Activated naive CD8-positive, alpha-beta T cell (primary cell): Measurements from ENCODE around the gene SMR3B.

ENCODE experiments used
- H3K27ac Mint-ChIP-seq: one replicate; pipeline ENCODE4 v1.8.0; 2021; ENCODE audit warnings: mixed read lengths
- H3K27me3 Mint-ChIP-seq: one replicate; pipeline ENCODE4 v1.8.0; 2021; ENCODE audit warnings: mixed read lengths
- H3K36me3 Mint-ChIP-seq: one replicate; pipeline ENCODE4 v1.8.0; 2021; ENCODE audit warnings: mixed read lengths
- H3K4me1 Mint-ChIP-seq: one replicate; pipeline ENCODE4 v1.8.0; 2021; ENCODE audit warnings: low read depth, mixed read lengths
- H3K4me3 Mint-ChIP-seq: one replicate; pipeline ENCODE4 v1.8.0; 2021; ENCODE audit warnings: mild to moderate bottlenecking, mixed read lengths
- H3K9me3 Mint-ChIP-seq: one replicate; pipeline ENCODE4 v1.8.0; 2021; ENCODE audit warnings: low read depth, mixed read lengths

SMR3B gene

DNA sequence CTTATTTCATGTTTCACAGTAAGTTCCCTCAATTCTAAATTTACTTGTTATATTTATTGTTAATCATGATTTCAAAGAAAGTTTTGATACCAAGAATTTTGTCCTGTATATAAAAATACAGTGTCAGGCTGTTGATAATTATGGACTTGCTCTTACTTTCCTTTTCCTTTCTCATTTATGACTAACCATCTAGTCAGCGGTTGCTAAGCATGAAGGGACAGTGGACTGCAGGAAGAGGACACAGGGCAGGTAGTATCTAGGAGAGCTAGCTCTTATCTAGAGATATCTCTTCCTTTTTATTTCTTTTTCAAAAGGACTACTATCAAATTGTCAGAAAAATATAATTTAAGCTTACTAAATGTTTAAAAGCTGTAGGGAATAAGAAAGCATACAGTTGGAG, 16.4 kb downstream of the SMR3B start:
- H3K36me3 Mint-ChIP-seq = no peaks in the 10 kb centered on the region
- H3K4me3 Mint-ChIP-seq = no peak overlapping the region
- H3K27ac Mint-ChIP-seq = no peak overlapping the region
- no peaks in the 10 kb centered on the region for H3K4me1 Mint-ChIP-seq
- H3K27me3 Mint-ChIP-seq = peaks cover 2% of the 10 kb centered on the region
- no peaks in the 10 kb centered on the region for H3K9me3 Mint-ChIP-seq

DNA sequence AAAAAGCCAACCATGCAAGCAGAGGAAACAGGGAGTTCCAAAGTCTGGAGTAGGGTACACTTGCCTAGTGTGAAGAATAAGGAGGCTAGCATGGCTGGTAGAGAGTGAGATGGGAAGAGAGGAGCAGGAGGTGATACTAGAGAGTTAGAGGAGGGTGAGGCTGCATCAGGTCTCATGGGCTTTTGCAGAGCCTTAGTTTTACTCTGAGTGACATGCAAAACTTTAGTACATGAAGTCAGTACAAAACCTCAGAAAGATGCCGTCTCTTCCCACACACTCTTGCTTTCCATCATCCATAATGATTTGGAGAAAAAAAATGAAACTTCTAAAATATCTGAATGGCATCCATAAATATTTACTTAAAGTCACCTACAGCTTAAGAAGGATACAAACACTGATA, 19.8 kb downstream of the SMR3B start:
- no peaks in the 10 kb centered on the region for H3K36me3 Mint-ChIP-seq
- no peaks in the 10 kb centered on the region for H3K4me1 Mint-ChIP-seq
- peaks cover 2% of the 10 kb centered on the region for H3K27me3 Mint-ChIP-seq
- H3K4me3 Mint-ChIP-seq = no peak overlapping the region
- H3K27ac Mint-ChIP-seq = no peak overlapping the region
- H3K9me3 Mint-ChIP-seq = no peaks in the 10 kb centered on the region

- Mint-ChIP-seq H3K27me3 (peaks cover 2% of the 10 kb centered on the region), H3K4me1 (no peaks in the 10 kb centered on the region), H3K9me3 (peaks cover 5% of the 10 kb centered on the region), H3K4me3 (no peak overlapping the region), H3K27ac (no peak overlapping the region), H3K36me3 (no peaks in the 10 kb centered on the region)
Measured at GRCh38 chr4:70405765-70406164, 22.8 kb downstream of the SMR3B start.

- Mint-ChIP-seq H3K27ac (no peak overlapping the region), H3K36me3 (no peaks in the 10 kb centered on the region), H3K4me3 (no peak overlapping the region)
Measured at GRCh38 chr4:70425306-70425705, 42.4 kb downstream of the SMR3B start.

DNA sequence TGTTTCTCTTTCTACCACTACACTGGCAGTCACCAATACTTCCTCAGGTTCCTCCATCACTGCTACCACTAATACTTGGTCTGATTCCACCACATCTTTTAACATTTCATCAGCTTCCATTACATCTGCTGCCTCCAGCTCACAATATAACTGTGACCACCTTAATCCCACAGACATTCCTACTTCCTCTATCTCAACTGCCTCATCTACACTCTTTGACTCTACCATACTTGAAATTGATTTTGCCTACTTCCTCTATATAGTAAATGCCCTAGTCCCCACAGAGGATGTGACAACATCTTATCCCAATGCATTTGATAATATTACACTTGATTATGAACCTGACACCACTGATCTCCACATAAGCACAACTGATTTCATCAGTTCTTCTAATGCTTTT, 43.9 kb downstream of the SMR3B start:
- Mint-ChIP-seq H3K9me3 (peaks cover 6% of the 10 kb centered on the region), H3K27me3 (peaks cover 3% of the 10 kb centered on the region), H3K27ac (no peak overlapping the region), H3K36me3 (no peaks in the 10 kb centered on the region), H3K4me3 (no peak overlapping the region), H3K4me1 (no peaks in the 10 kb centered on the region)

More at GRCh38 chr4:70425306-70425705, 42.4 kb downstream of the SMR3B start:
- peaks cover 10% of the 10 kb centered on the region for H3K9me3 Mint-ChIP-seq
- no peaks in the 10 kb centered on the region for H3K4me1 Mint-ChIP-seq
- peaks cover 3% of the 10 kb centered on the region for H3K27me3 Mint-ChIP-seq

DNA sequence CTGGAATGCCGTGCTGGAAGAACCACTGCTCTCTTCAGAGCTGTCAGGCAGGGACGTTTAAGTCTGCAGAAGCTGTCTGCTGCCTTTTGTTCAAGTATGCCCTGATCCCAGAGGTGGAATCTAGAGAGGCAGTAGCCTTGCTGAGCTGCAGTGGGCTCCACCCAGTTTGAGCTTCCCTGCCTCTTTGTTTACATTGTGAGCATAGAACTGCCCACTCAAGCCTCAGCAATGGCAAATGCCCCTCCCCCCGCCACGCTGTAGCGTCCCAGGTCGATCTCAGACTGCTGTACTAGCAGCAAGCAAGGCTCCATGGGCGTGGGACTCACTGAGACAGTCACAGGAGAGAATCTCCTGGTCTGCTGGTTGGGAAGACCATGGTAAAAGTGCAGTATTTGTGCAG, 54.3 kb downstream of the SMR3B start:
- Mint-ChIP-seq H3K27ac (no peak overlapping the region), H3K9me3 (no peaks in the 10 kb centered on the region), H3K36me3 (no peaks in the 10 kb centered on the region), H3K4me3 (no peak overlapping the region), H3K4me1 (no peaks in the 10 kb centered on the region), H3K27me3 (peaks cover 2% of the 10 kb centered on the region)
